ENCODE results near the gene JMJD4.
A peak's percentile ranks its signal among the peaks of the same experiment; 100 is the strongest.

DNA sequence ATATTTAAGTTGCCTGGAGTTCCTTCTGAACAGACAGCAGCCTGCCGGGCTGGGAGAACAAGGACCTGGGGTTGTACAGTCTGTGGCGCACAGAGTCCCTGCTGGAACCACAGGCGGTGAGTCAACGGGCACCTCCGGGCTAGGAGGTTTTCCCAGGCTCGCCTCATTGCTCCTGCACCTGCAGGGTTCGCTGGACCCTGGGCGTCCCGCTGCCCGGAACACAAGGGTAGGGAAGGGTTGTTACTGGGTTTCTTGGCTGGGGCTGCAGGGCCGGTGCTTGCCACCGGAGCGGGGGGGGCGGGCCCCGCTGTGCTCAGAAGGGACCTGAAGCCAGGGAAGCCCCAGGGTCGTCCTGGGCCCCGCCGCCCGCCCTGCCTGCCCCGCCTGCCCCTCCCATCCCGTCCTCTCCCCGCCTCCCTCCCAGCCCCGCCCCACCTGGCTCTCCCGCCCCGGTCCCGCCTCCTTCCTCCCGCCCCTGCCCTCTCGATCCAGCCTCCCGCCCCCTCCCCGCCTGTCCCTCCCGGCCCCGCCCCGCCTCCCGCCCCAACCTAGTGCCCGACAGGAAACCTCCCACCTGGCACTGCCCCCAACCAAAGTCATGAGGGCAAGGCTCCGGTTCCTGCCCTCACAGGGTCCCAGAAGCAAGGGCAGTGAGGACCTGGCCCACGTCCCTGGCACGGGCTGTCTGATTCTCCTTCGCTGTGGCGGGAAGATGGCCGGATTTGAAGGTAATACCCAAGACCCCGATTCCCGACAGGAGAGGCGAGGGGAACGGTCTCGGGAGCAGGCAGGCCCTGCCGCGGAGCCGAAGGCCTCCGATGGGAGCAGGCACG lies 6.8 kb downstream of the JMJD4 start:
- TF ChIP-seq RAD21 (IDR thresholded peaks at IDR 0.05; ENCODE audit: low read depth) (no peak), ZNF274 (IDR thresholded peaks at IDR 0.05; ENCODE audit: low read depth, low read length) (no peak), EZH2 (IDR thresholded peaks at IDR 0.05) (no peak), TCF7L2 (IDR thresholded peaks at IDR 0.05; ENCODE audit: borderline replicate concordance, extremely low read depth, insufficient read depth, insufficient read length) (no peak), ZFX (IDR thresholded peaks at IDR 0.05) (no peak), POLR2A (IDR thresholded peaks at IDR 0.05; ENCODE audit: borderline replicate concordance, extremely low read depth, insufficient read depth, insufficient read length) (no peak), CEBPB (IDR thresholded peaks at IDR 0.05; ENCODE audit: low read depth) (no peak), POLR2AphosphoS5 (IDR thresholded peaks at IDR 0.05; ENCODE audit: low read depth, low read length) (peak; percentile 24; the same call in 1 of the 2 replicates), EZH2phosphoT487 (IDR thresholded peaks at IDR 0.05; ENCODE audit: borderline replicate concordance) (no peak)
- TF ChIP-seq, protein P1, sequence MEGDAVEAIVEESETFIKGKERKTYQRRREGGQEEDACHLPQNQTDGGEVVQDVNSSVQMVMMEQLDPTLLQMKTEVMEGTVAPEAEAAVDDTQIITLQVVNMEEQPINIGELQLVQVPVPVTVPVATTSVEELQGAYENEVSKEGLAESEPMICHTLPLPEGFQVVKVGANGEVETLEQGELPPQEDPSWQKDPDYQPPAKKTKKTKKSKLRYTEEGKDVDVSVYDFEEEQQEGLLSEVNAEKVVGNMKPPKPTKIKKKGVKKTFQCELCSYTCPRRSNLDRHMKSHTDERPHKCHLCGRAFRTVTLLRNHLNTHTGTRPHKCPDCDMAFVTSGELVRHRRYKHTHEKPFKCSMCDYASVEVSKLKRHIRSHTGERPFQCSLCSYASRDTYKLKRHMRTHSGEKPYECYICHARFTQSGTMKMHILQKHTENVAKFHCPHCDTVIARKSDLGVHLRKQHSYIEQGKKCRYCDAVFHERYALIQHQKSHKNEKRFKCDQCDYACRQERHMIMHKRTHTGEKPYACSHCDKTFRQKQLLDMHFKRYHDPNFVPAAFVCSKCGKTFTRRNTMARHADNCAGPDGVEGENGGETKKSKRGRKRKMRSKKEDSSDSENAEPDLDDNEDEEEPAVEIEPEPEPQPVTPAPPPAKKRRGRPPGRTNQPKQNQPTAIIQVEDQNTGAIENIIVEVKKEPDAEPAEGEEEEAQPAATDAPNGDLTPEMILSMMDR (IDR thresholded peaks at IDR 0.05 in 2 of 3, conservative IDR thresholded peaks at IDR 0.05 in 1 of 3; ENCODE audit: borderline replicate concordance in 1 of 3, insufficient read depth in 1 of 3, low read depth in 2 of 3, low read length in 2 of 3) = no peak
- TF ChIP-seq, protein P2, sequence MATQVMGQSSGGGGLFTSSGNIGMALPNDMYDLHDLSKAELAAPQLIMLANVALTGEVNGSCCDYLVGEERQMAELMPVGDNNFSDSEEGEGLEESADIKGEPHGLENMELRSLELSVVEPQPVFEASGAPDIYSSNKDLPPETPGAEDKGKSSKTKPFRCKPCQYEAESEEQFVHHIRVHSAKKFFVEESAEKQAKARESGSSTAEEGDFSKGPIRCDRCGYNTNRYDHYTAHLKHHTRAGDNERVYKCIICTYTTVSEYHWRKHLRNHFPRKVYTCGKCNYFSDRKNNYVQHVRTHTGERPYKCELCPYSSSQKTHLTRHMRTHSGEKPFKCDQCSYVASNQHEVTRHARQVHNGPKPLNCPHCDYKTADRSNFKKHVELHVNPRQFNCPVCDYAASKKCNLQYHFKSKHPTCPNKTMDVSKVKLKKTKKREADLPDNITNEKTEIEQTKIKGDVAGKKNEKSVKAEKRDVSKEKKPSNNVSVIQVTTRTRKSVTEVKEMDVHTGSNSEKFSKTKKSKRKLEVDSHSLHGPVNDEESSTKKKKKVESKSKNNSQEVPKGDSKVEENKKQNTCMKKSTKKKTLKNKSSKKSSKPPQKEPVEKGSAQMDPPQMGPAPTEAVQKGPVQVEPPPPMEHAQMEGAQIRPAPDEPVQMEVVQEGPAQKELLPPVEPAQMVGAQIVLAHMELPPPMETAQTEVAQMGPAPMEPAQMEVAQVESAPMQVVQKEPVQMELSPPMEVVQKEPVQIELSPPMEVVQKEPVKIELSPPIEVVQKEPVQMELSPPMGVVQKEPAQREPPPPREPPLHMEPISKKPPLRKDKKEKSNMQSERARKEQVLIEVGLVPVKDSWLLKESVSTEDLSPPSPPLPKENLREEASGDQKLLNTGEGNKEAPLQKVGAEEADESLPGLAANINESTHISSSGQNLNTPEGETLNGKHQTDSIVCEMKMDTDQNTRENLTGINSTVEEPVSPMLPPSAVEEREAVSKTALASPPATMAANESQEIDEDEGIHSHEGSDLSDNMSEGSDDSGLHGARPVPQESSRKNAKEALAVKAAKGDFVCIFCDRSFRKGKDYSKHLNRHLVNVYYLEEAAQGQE (IDR thresholded peaks at IDR 0.05; ENCODE audit: low read depth) = no peak
- TF ChIP-seq, protein P3, sequence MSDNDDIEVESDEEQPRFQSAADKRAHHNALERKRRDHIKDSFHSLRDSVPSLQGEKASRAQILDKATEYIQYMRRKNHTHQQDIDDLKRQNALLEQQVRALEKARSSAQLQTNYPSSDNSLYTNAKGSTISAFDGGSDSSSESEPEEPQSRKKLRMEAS (IDR thresholded peaks at IDR 0.05) = no peak
